ENCODE results near the gene STOM.
A peak's percentile ranks its signal among the peaks of the same experiment; 100 is the strongest.
"Not testable (repeated sequence)": the region's sequence is repeated elsewhere in the genome, so short reads cannot be mapped to it uniquely, and the experiment has no call there.

Gene STOM

GRCh38 chr9:121369595-121370265, at the start of gene STOM:
TSS of gene STOM (minus strand) at chr9:121370250. CDS start at chr9:121370187, 63 bp downstream.
- ATAC-seq (peak; percentile 71), DNase-seq (no peak)
- Mint-ChIP-seq H3K27ac (peak within 1 kb of the TSS; percentile 87 to 98), H3K4me1 (peaks cover 55% of the 10 kb centered on the region), H3K27me3 (no peaks in the 10 kb centered on the region), H3K4me3 (peak within 1 kb of the TSS; percentile 79 to 96), H3K9me3 (peaks cover 5 to 7% of the 10 kb centered on the region in 2 donors)

DNA sequence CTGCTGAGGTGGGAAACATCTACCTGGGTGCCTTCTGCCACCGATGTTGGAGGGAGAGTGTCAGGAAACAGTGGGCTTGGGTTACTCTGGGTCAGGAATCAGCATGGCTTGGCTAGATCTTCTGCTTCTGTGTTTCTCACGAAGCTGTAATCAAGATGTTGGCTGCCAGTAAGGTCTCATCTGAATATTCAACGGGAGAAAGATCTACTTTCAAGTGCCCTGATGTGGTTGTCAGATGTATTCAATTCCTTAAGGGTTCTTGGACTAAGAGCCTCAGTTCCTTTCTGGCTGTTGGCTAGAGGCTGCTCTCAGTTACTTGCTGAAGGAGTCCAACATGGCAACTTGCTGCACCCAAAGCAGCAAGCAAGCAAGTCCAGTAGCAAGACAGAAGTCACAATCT, 41.9 kb upstream of the STOM start:
- no peak overlapping the region for H3K27ac Mint-ChIP-seq
- no peak for DNase-seq

GRCh38 chr9:121405899-121406298, 35.8 kb upstream of the STOM start:
- Mint-ChIP-seq H3K27ac (no peak overlapping the region), H3K27me3 (peaks cover 11% of the 10 kb centered on the region), H3K4me3 (no peak overlapping the region), H3K4me1 (no peaks in the 10 kb centered on the region), H3K9me3 (peaks cover 0 to 4% of the 10 kb centered on the region in 2 donors)
- ATAC-seq (no peak), DNase-seq (no peak)

More for the DNA sequence above, 41.9 kb upstream of the STOM start:
- Mint-ChIP-seq H3K27me3 (peaks cover 11% of the 10 kb centered on the region), H3K4me1 (no peaks in the 10 kb centered on the region), H3K4me3 (no peak overlapping the region), H3K9me3 (no peaks in the 10 kb centered on the region)
- no peak for ATAC-seq

GRCh38 chr9:121404906-121405305, 34.9 kb upstream of the STOM start:
- no peak overlapping the region for H3K4me3 Mint-ChIP-seq
- H3K27me3 Mint-ChIP-seq = peaks cover 3% of the 10 kb centered on the region
- ATAC-seq (no peak), DNase-seq (no peak)
- no peaks in the 10 kb centered on the region for H3K4me1 Mint-ChIP-seq
- no peak overlapping the region for H3K27ac Mint-ChIP-seq
- H3K9me3 Mint-ChIP-seq = peaks cover 0 to 4% of the 10 kb centered on the region in 2 donors

- Mint-ChIP-seq H3K27me3 (no peaks in the 10 kb centered on the region), H3K4me1 (no peaks in the 10 kb centered on the region)
Observed at GRCh38 chr9:121399883-121400607, 30.0 kb upstream of the STOM start.

DNA sequence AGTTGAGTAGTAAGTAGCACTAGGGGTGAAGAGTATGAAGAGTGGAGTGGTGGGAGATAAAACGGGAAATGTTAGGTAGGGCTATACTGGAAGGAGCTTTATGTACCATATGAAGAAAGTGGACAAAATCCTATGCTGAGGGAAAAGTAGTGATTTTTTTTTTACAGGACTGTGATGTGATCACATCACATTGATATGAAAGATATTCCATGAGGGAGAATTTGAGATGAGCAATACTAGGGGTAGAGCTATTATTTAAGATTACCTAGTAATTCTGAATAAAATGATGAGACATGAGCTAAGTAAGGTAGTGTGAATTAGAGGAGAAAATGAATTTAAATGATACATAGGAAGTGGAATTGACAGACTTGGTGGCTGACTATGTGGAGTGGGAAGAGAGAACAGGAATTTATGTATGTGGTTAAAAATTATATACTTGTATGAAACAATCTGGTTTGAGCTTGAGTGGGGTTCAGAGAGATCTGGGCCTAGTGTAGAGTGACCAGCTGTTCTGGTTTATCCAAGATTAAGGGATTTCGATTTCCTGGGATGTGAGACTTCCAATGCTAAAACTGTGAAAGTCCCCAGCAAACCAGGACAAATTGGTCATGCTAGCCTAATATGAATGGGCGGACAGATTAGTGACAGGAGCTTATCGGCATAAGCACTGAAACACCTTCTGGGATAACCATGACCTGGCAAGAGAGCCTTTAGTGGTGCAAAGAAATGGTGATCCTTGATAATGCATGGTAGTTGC, 29.3 kb upstream of the STOM start:
- DNase-seq (no peak), ATAC-seq (no peak)
- no peaks in the 10 kb centered on the region for H3K27me3 Mint-ChIP-seq
- H3K4me3 Mint-ChIP-seq = no peak overlapping the region
- H3K27ac Mint-ChIP-seq = no peak overlapping the region
- no peaks in the 10 kb centered on the region for H3K9me3 Mint-ChIP-seq
- H3K4me1 Mint-ChIP-seq = no peaks in the 10 kb centered on the region

More at GRCh38 chr9:121399883-121400607, 30.0 kb upstream of the STOM start:
- Mint-ChIP-seq H3K9me3 (no peaks in the 10 kb centered on the region), H3K27ac (no peak overlapping the region), H3K4me3 (no peak overlapping the region)
- DNase-seq (peak in 1 of 2 donors; percentile 5), ATAC-seq (peak; percentile 74)

- Mint-ChIP-seq H3K4me1 (peaks cover 3% of the 10 kb centered on the region), H3K4me3 (no peak overlapping the region), H3K27ac (no peak overlapping the region), H3K9me3 (no peaks in the 10 kb centered on the region), H3K27me3 (no peaks in the 10 kb centered on the region)
- DNase-seq (no peak), ATAC-seq (no peak)
Observed at GRCh38 chr9:121398374-121398773, 28.3 kb upstream of the STOM start.

DNA sequence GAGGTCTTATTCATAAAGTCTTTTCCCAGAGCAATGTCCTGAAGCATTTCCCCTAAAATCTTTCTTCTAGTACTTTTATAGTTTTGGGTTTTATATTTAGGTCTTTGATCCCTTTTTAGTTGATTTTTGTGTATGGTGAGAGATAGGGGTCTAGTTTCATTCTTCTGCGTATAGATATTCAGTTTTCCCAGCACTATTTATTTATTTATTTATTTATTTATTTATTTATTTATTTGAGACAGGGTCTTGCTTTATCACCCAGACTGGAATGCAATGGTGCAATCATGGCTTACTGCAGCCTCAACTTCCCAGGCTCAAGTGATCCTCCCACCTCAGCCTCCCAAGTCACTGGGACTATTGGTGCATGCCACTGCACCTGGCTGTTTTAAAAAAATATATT, 27.2 kb upstream of the STOM start:
- not testable (repeated sequence) for H3K9me3 Mint-ChIP-seq, DNase-seq, ATAC-seq, H3K27ac Mint-ChIP-seq, H3K27me3 Mint-ChIP-seq, H3K4me1 Mint-ChIP-seq, H3K4me3 Mint-ChIP-seq

DNA sequence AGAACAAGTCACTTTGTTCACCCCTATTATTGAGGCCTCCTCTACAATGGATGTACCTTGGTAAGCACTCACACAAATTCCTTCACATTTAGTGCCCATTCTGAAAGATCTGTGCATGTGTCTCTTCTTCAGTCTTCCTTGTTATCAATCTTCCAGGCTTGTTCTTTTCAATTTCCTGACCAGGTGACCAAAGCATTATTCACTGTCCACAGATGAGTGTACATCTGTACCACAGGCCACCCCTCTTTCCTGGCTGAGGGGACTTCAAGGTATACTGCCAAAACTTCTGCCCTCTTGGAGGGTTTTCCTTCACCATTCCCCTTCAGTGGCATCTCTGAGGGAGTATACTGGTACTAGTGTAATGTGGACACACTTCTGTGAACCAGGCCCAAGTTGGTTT, 25.5 kb upstream of the STOM start:
- no peaks in the 10 kb centered on the region for H3K27me3 Mint-ChIP-seq
- H3K9me3 Mint-ChIP-seq = no peaks in the 10 kb centered on the region
- DNase-seq (no peak), ATAC-seq (no peak)
- no peak overlapping the region for H3K27ac Mint-ChIP-seq
- H3K4me3 Mint-ChIP-seq = no peak overlapping the region
- peaks cover 9% of the 10 kb centered on the region for H3K4me1 Mint-ChIP-seq

GRCh38 chr9:121394292-121394691, 24.2 kb upstream of the STOM start:
- no peak for ATAC-seq
- Mint-ChIP-seq H3K4me1 (peaks cover 9% of the 10 kb centered on the region), H3K9me3 (no peaks in the 10 kb centered on the region), H3K27me3 (no peaks in the 10 kb centered on the region), H3K27ac (no peak overlapping the region), H3K4me3 (no peak overlapping the region)
- no peak for DNase-seq

DNA sequence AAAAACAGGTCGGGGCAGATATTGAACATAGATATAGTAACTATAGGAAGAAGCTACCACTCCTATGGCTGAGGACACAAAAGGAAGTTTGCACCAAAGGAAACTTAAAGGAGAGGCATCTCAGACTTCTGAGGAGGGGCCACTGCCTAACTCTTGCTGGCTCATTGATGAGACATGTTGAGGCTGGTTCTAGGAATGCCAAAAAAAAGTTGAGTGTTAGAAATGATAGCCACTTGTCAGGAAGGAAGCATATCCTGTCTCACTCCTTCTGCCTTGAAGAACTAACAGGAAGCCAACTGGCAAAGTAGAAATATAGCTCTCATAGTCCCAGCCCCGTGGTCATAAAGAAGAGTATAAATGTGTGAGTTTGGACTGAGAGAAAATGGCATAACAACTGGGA, 23.3 kb upstream of the STOM start:
- Mint-ChIP-seq H3K4me1 (peaks cover 9% of the 10 kb centered on the region), H3K27me3 (no peaks in the 10 kb centered on the region), H3K4me3 (no peak overlapping the region), H3K27ac (no peak overlapping the region), H3K9me3 (no peaks in the 10 kb centered on the region)
- DNase-seq = no peak
- ATAC-seq = no peak

DNA sequence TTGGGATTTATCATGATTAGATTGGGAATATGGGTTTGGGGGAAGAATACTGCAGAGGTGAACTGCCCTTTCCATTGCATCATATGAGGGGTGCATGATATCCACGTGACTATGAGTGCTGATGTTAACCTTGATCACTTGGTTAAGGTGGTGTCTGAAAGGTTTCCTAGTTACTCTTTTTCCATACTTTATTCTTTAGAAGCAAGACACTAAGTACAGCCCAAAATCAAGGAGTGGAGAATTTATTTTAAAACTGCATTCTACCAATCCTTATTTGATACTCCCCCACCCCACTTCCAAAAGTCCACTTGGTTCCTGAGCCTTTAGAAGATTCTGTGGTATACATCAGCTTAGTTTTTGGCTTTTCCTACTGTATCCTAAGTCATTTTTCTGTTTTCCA, 20.3 kb upstream of the STOM start:
- Mint-ChIP-seq H3K27me3 (no peaks in the 10 kb centered on the region), H3K9me3 (no peaks in the 10 kb centered on the region), H3K4me1 (peaks cover 9% of the 10 kb centered on the region), H3K4me3 (no peak overlapping the region), H3K27ac (no peak overlapping the region)
- ATAC-seq = no peak
- DNase-seq = no peak

DNA sequence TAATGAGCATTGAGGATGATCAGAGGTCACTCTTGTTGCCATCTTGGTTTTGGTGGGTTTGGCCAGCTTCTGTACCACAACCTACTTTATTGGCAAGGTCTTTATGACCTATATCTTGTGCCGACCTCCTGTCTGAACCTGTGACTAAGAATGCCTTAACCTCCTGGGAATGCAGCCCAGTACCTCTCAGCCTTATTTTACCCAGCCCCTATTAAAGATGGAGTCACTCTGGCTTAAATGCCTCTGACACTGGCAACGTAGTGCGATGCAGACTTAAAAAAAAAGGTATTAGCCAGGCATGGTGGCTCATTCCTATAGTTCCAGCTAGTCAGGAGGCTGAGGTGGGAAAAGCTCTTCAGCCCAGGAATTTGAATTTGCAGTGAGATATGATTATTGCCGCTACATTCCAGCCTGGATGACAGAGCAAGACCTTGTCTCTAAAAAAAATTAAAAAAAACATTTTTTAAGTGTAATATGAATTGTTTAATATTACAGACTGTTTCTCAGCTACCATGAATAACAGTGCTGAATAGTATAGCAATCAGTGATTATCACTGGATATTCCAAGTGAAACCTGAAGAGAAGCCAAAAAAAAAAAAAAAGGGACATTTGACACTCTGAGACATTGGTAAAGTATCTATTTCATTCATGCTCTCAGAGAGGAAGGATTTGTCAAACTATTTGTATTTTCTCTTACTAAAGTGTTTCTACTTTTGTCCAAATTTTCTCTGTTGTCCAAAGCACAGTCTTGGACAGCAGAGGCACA, 18.3 kb upstream of the STOM start:
- no peaks in the 10 kb centered on the region for H3K27me3 Mint-ChIP-seq
- no peak overlapping the region for H3K27ac Mint-ChIP-seq
- H3K9me3 Mint-ChIP-seq = no peaks in the 10 kb centered on the region
- peaks cover 5% of the 10 kb centered on the region for H3K4me1 Mint-ChIP-seq
- no peak for ATAC-seq
- no peak for DNase-seq
- no peak overlapping the region for H3K4me3 Mint-ChIP-seq

DNA sequence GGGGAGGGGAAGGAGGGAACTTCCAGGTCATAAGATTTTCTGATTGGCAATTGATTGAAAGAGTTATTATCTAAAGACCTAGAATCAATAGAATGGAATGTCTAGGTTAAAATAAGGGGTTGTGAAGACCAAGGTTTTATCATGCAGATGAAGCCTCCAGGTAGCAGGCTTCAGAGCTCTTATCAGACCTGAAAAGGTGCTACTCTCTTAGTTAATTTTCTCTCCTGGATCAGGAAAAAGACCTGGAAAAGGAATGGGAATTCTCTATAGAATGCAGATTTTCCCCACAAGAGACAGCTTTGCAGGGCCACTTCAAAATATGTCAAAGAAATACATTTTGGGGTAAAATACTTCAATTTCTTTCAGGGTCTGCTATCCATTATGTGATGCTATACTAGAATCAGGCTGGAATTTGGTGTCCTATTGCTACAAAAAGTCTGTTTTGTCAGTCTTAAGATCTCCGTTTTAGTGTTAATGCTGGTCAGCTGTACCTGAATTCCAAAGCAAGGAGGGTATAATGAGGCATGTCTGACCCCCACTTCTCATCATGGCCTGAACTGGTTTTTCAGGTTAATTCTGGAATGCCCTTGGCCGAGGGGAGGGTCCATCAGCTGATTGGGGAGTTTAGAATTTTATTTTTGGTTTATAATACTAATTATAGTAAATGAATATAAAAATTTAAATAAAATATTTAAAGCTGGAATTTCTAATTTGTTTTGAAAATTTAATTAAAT, 16.6 kb upstream of the STOM start:
- no peaks in the 10 kb centered on the region for H3K9me3 Mint-ChIP-seq
- ATAC-seq (no peak), DNase-seq (no peak)
- H3K4me1 Mint-ChIP-seq = no peaks in the 10 kb centered on the region
- H3K27me3 Mint-ChIP-seq = no peaks in the 10 kb centered on the region
- no peak overlapping the region for H3K27ac Mint-ChIP-seq
- no peak overlapping the region for H3K4me3 Mint-ChIP-seq

DNA sequence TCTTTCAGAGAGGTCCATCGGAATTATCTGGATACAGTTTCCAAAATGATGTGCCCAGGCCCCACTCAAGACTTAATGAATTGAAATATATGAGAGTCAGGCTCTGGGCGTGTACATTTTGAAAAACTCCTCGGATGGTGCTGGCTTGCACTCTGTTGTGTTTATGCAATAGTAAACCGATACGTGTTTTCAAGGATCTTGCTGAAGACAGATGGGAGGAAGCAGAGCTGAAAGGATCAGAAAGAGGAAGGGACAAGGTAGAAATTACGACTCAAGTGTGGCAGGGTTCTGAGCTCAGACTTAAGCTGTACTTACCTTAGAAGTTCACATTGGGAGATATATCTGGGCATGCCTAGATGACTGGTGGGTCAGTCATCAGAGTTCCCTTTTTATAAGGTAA, 13.7 kb upstream of the STOM start:
- no peak for ATAC-seq
- no peaks in the 10 kb centered on the region for H3K4me1 Mint-ChIP-seq
- DNase-seq = no peak
- no peak overlapping the region for H3K27ac Mint-ChIP-seq
- H3K9me3 Mint-ChIP-seq = no peaks in the 10 kb centered on the region
- H3K27me3 Mint-ChIP-seq = no peaks in the 10 kb centered on the region
- no peak overlapping the region for H3K4me3 Mint-ChIP-seq

All from stimulated activated naive CD8-positive, alpha-beta T cell treated with anti-CD3 and anti-CD28 coated beads, Interleukin-15, amount 100 ng/mL, for 72 hours (primary cell).